IPS-15b (cell line): ENCODE data around the gene IL6ST.

Experiments
- H3K27me3 ChIP-seq: one replicate; pipeline ENCODE4 v1.6.1; 2013; ENCODE audit warnings: low read length; ENCODE audit not compliant: control insufficient read depth, insufficient read depth
- H3K36me3 ChIP-seq: one replicate; pipeline ENCODE4 v1.6.1; 2013; ENCODE audit warnings: low read length; ENCODE audit not compliant: control insufficient read depth, insufficient read depth
- H3K4me1 ChIP-seq: one replicate; pipeline ENCODE4 v1.6.1; 2013; ENCODE audit warnings: mild to moderate bottlenecking, low read length; ENCODE audit not compliant: control insufficient read depth, insufficient read depth
- H3K4me3 ChIP-seq: one replicate; pipeline ENCODE4 v1.5.1; 2013; ENCODE audit warnings: low read depth, low read length
- H3K9ac ChIP-seq: one replicate; pipeline ENCODE4 v1.6.1; 2013; ENCODE audit warnings: low read depth, mild to moderate bottlenecking, low read length
- H3K9me3 ChIP-seq: one replicate; pipeline ENCODE4 v1.6.1; 2013; ENCODE audit warnings: mild to moderate bottlenecking, low read length; ENCODE audit not compliant: control insufficient read depth, insufficient read depth

IL6ST gene

DNA sequence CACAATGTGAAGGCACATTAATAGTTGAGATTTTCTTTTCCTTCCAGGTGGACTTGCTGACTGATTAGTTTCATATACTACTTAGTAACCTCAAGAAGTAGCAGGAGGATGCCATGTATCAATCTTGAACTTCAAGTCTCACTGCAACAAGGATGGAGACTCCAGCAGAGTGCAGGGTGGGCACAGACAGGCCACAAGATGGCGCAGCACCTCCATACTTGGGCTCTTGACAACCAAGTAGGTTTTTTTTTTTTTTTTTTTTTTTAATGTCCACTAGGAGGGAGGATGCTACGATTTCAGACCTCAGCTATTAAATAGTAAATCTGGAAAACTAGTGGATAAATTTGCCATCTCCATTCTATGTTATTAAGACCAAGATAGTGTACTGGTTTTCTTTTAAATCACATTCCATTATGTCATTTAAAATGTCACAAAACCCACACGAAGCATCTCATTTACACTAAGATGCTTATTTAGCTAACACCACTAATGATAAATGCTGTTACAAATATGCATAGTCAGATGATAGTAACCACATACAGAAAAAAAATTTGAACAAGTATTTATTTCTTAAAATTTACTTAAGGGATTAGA lies 58.6 kb downstream of the IL6ST start:
- Histone ChIP-seq H3K36me3 (no peaks in the 10 kb centered on the region), H3K4me1 (no peaks in the 10 kb centered on the region)

DNA sequence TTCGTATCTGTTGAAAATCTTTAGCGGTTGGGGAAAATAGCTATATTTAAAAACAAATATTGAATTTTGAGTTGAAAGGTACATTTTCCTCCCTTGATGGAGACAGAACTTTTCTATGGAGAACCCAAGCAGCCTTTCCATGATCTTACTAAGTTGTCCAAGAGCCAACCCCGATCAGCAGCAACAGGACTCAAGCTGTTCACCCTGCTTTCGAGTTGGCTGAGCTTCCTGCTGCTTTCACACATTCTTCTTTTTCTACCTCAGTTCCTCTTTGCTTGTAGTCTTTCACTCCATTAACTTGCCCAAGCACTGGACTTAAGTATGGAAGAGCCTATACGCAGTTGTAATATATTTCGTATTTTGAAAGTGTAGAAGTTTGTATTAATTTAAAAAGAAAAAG lies 59.4 kb downstream of the IL6ST start:
- H3K27me3 ChIP-seq, result no peaks in the 10 kb centered on the region
- H3K9me3 ChIP-seq, result no peaks in the 10 kb centered on the region
- H3K9ac ChIP-seq, result no peak overlapping the region
- no peaks in the 10 kb centered on the region for H3K36me3 ChIP-seq
- H3K4me3 ChIP-seq, result no peak overlapping the region
- H3K4me1 ChIP-seq, result no peaks in the 10 kb centered on the region

More for the DNA sequence above, 58.6 kb downstream of the IL6ST start:
- no peak overlapping the region for H3K4me3 ChIP-seq
- no peaks in the 10 kb centered on the region for H3K9me3 ChIP-seq
- no peak overlapping the region for H3K9ac ChIP-seq
- H3K27me3 ChIP-seq, result no peaks in the 10 kb centered on the region

DNA sequence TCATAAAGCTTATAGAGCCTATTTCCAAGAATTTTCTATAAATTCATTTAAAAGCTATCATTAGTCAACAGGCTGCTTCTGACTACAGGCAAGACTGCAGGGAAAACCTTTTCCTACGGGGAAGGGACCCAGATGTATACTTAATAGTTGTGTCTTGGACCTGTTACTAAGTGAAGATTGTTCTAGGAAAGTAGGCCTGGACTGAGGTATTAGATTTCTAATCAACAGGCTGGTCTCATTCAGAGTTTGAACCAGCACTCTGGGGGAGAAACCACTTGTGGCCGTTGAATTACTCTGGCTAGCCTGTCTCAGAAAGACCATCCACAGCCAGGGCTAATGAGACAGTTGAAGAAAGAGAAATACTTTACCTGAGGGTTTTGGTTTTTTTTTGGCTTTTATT lies 60.0 kb downstream of the IL6ST start:
- H3K4me1 ChIP-seq, result no peaks in the 10 kb centered on the region
- no peaks in the 10 kb centered on the region for H3K27me3 ChIP-seq
- no peaks in the 10 kb centered on the region for H3K36me3 ChIP-seq
- no peak overlapping the region for H3K4me3 ChIP-seq
- no peak overlapping the region for H3K9ac ChIP-seq
- no peaks in the 10 kb centered on the region for H3K9me3 ChIP-seq

DNA sequence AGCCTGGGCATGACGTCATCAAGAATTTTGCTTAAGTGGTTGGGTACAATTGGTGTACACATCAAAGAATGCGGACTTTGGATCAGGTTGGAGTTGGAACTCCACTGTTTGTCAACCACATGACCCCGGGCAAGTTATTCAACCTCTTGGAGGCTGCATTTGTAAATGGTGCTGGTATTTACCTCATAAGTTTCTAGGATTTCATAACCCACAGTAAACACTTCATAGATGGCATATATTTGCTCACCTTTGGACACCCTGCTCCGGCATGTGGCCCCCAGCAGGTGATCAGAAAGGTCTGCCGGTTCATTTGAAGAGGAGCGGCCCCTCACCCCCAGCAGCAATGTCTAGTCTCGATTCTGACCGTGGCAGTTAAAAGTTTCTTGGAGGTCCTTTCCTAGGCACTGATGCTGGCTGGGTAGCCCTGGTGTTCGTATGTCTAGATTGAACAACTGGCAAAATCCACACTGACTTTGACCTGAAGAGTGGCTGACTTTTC lies 60.6 kb downstream of the IL6ST start:
- no peak overlapping the region for H3K9ac ChIP-seq
- H3K9me3 ChIP-seq, result no peaks in the 10 kb centered on the region
- H3K4me3 ChIP-seq, result no peak overlapping the region
- no peaks in the 10 kb centered on the region for H3K36me3 ChIP-seq
- H3K4me1 ChIP-seq, result no peaks in the 10 kb centered on the region
- H3K27me3 ChIP-seq, result no peaks in the 10 kb centered on the region

DNA sequence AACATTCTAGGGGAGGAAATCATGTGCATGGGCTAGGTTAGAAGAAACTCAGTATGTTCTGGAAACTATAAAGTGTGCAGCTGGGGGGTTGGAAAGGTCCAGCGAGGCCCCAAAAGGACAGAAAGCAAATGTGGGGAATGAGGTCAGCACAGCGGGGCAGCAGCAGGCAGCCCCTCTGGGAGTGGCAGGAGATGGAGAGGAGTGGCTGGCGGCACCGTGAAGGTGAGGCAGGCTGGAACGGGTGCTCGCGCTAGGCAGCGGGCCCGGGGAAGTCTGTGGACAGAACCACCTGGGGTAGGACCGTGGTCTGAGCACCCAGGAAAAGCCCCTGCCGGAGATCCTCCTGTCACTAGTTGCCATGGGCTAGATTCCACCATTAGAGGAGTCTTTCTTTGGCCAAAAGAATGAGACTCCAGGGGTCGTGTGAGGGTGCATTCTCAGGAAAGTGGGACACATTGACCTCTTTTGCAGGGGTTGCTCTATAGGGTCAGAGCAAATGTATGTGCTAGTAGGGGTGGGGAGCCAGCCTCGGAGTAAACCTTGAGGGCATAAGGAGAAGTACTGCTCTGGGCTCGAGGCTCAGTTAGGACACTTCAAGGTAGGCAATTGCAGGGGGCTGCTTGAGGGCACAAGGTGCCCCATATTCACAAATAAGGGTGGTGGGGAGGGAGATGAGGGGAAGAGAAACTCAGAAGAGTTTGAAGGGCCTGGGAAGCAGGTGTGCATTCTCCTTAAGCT lies 61.2 kb downstream of the IL6ST start:
- Histone ChIP-seq H3K9me3 (no peaks in the 10 kb centered on the region), H3K4me3 (no peak overlapping the region), H3K4me1 (no peaks in the 10 kb centered on the region), H3K36me3 (no peaks in the 10 kb centered on the region), H3K27me3 (no peaks in the 10 kb centered on the region), H3K9ac (no peak overlapping the region)

DNA sequence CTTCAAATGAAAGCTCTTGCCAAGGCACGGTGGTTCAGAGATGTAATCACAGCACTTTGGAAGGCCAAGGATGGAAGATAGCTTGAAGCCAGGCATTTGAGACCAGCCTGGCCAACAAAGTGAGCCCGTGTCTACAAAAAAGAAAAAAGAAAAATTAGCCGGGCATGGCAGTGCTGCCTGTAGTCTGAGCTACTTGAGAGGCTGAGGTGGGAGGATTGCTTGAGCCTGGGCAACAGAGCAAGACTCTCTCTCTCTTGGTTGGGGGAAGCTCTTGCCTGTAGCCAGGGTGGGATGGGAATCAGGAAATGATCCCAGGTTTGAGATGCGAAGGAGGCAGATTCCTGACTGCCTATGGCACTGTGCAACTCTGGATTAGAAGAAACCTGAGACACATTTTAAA lies 62.1 kb downstream of the IL6ST start:
- H3K4me3 ChIP-seq, result no peak overlapping the region
- H3K4me1 ChIP-seq, result no peaks in the 10 kb centered on the region
- no peaks in the 10 kb centered on the region for H3K27me3 ChIP-seq

DNA sequence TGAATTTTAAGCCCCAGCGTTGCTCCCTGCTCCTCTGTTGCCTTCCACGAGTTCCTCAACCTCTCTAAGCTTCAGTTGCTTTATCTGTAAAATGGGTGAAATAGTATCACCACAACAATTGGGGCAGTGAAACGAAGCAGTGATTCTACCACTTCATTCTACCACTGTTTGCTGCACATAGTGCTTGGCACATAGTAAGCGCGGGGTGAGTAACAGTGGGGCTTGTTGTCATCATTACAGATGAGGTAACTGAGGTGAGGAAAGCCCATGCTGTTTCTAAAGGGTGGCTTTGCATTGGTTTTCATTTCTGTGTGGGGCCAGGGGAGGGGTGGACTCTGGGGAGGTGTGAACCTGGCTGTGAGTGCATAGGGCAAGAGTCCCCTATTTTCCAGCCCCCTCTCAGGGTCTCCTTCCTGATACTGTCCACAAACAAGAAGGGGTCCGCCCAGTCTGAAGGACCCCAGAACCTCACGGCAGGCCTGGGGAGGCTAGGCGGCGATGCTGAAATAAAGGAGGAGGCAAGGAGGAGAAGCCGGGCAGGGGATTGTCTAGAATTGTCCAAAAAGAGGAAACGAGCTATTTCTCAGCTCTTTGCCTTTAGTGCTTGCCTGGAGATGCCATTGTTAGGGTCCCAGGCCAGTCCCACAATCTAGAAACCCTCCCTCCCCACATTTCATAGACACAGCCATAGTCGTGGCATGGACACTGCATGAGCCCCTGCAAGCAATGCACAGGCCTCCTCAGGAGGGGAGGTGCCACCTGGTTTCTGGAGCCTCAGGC lies 65.6 kb downstream of the IL6ST start:
- Histone ChIP-seq H3K9me3 (no peaks in the 10 kb centered on the region), H3K9ac (no peak overlapping the region), H3K4me1 (no peaks in the 10 kb centered on the region), H3K4me3 (no peak overlapping the region), H3K27me3 (no peaks in the 10 kb centered on the region), H3K36me3 (no peaks in the 10 kb centered on the region)

More for the DNA sequence above, 62.1 kb downstream of the IL6ST start:
- Histone ChIP-seq H3K9me3 (no peaks in the 10 kb centered on the region), H3K9ac (no peak overlapping the region), H3K36me3 (no peaks in the 10 kb centered on the region)

DNA sequence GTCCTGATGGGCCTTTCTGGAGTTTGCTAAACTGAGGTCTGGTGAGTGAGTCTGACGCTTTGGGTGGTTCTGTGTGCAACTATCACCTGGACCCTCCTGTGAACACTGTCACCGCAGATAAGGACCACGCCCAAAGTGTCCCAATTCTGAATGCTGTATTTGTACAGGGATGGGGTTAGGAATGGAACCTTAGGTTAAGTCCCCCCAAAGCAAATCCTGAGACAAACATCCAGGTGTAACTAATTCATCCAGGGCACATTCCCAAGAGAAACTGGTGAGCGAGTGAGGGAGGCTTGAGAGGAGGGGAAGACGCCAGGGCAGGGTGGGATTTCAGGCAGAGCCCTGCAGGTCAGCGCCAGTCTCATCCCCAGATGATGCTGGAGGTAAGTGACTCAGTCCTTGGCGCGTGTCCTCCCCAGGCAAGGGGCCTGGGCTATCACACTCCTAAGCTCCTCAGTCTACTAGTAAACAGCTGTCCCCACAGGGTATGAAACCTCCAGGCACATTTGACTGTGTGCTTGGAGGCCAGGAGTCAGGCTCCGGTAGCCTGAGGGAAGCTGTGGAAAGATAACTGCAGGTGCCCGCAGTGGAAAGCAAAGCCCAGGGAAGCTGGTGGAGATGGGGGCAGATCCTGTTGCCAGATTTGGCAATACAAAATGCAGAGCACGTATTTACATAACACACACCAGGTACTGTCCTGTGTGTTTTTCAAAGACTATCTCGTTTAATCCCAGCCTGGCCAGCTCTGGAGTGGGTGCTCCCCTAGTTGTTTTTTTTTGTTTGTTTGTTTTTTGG lies 66.7 kb downstream of the IL6ST start:
- Histone ChIP-seq H3K4me1 (no peaks in the 10 kb centered on the region), H3K4me3 (no peak overlapping the region), H3K9ac (no peak overlapping the region), H3K36me3 (no peaks in the 10 kb centered on the region), H3K27me3 (no peaks in the 10 kb centered on the region), H3K9me3 (no peaks in the 10 kb centered on the region)

DNA sequence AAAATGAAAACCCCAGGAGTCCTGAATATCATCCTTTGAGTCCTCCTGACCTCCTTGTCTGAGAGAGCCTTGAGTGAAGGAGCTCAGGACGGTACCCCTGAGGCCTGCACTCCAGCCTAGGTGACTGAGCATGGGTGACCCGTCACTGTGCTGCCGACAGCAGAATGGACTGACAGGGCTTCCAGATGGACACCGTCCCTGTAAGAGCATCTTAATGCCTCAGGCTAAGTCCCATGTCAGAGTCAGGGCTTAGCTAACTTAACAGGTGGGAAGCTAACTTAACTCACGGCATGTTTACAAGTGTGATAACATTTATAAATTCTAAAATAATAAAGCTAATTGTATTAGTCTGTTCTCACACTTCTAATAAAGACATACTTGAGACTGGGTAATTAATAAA lies 68.3 kb downstream of the IL6ST start:
- Histone ChIP-seq H3K4me1 (no peaks in the 10 kb centered on the region), H3K4me3 (no peak overlapping the region), H3K27me3 (no peaks in the 10 kb centered on the region), H3K36me3 (no peaks in the 10 kb centered on the region), H3K9ac (no peak overlapping the region), H3K9me3 (no peaks in the 10 kb centered on the region)

DNA sequence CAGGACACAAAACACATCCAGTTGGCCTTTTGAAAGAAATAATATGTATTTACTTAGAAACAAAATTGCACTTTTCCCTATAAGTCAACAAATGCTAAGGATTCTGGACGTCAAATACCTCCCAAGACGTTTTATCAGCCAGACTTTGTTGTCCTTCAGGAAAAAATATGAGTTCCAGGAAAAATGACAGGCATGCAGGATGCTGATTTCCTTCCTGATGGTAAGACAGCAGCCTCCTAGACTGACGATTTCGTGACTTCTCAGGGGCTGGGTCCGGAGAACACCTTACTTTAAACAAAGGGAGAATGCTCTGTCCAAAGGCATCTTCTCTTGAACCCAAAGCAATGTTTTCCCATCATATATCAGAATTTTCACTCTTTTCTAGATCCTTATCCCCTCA lies 69.1 kb downstream of the IL6ST start:
- Histone ChIP-seq H3K4me1 (no peaks in the 10 kb centered on the region), H3K36me3 (no peaks in the 10 kb centered on the region), H3K4me3 (no peak overlapping the region), H3K9ac (no peak overlapping the region), H3K27me3 (no peaks in the 10 kb centered on the region), H3K9me3 (no peaks in the 10 kb centered on the region)

DNA sequence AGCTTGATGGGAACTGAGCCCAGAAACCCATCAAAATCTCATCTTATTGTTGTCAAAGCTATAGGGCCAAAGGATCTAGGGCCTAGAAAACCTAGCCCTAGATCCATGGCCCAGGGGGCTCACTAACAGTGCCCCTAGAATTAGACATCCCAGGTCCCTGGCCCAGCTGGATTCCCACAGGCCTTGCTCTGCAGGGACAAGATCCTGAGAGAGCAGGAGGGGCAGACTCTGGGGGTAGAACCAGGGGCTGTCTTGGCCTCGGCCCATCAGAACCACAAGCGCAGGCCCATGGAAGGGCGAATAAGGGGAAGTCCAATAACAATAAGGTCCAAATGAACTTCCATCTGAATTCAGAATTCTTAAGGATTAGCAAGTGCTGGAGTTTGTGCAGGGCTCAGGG lies 69.6 kb downstream of the IL6ST start:
- no peaks in the 10 kb centered on the region for H3K36me3 ChIP-seq
- H3K4me1 ChIP-seq, result no peaks in the 10 kb centered on the region
- no peaks in the 10 kb centered on the region for H3K9me3 ChIP-seq
- no peak overlapping the region for H3K9ac ChIP-seq
- no peak overlapping the region for H3K4me3 ChIP-seq
- no peaks in the 10 kb centered on the region for H3K27me3 ChIP-seq
